ENCODE results near the gene LRRC59.
"Not testable (repeated sequence)": the region's sequence is repeated elsewhere in the genome, so short reads cannot be mapped to it uniquely, and the experiment has no call there.

LRRC59 gene

GRCh38 chr17:50424246-50424995 lies 27.1 kb upstream of the LRRC59 start:
- no peak for TF ChIP-seq CTCF (conservative IDR thresholded peaks at IDR 0.05; ENCODE audit: low read length)
- H3K4me3 ChIP-seq (ENCODE audit: low read length), result no peak overlapping the region
- DNase-seq (ENCODE audit: low read depth), result no peak

- no peak overlapping the region for H3K4me3 ChIP-seq (ENCODE audit: low read length)
- TF ChIP-seq CTCF (conservative IDR thresholded peaks at IDR 0.05; ENCODE audit: low read length), result no peak
- DNase-seq (ENCODE audit: low read depth), result peak; percentile 93
Observed at GRCh38 chr17:50423553-50424159, 26.3 kb upstream of the LRRC59 start.

GRCh38 chr17:50422738-50423137 lies 25.4 kb upstream of the LRRC59 start:
- H3K4me3 ChIP-seq (ENCODE audit: low read length), result no peak overlapping the region
- no peak for DNase-seq (ENCODE audit: low read depth)
- TF ChIP-seq CTCF (conservative IDR thresholded peaks at IDR 0.05; ENCODE audit: low read length), result no peak

GRCh38 chr17:50421308-50422051 lies 24.2 kb upstream of the LRRC59 start:
- H3K4me3 ChIP-seq (ENCODE audit: low read length), result peak overlapping the region; percentile 14
- TF ChIP-seq CTCF (conservative IDR thresholded peaks at IDR 0.05; ENCODE audit: low read length), result no peak
- DNase-seq (ENCODE audit: low read depth), result peak; percentile 49

GRCh38 chr17:50420419-50421112 lies 23.2 kb upstream of the LRRC59 start:
- DNase-seq (ENCODE audit: low read depth), result peak; percentile 68
- no peak overlapping the region for H3K4me3 ChIP-seq (ENCODE audit: low read length)
- TF ChIP-seq CTCF (conservative IDR thresholded peaks at IDR 0.05; ENCODE audit: low read length), result no peak

GRCh38 chr17:50419577-50419976 lies 22.3 kb upstream of the LRRC59 start:
- not testable (repeated sequence) for DNase-seq (ENCODE audit: low read depth); H3K4me3 ChIP-seq (ENCODE audit: low read length)

GRCh38 chr17:50414808-50415207 lies 17.5 kb upstream of the LRRC59 start:
- DNase-seq (ENCODE audit: low read depth), result no peak
- no peak for TF ChIP-seq CTCF (conservative IDR thresholded peaks at IDR 0.05; ENCODE audit: low read length)
- H3K4me3 ChIP-seq (ENCODE audit: low read length), result no peak overlapping the region

Data from AG10803 (cell line).